ENCODE results near the gene CDK19.
A peak's percentile ranks its signal among the peaks of the same experiment; 100 is the strongest.

Gene CDK19

DNA sequence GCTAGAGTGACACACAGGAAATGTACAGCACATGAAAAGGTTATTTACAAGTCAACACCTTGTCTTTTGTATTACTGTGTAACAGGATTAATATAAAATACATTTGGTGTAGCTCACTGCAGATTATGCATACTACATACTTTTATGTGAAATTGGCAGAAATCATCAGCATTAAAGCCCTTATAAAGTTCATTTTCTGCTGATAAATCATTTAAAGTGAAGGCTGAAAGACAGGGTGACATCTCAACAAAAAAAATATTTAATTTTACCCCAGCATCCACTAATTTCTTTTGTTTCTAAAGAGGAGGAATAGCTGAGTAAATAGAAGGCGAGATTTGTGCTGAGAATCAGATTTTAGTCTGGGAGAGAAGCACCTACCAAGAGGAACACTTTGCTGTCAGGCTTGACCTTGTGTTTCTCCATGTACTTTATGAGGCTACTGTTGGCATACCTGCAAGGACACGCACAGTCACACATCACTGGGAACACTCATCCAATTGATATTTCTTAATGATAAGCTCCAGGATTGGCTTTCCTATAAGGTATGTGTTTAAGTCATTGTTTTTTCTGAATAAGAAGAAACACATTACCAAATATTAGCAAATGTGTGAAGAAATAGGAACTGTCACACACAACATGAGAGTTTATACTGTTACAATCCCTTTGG, 192.2 kb downstream of the CDK19 start:
- H3K9me3 ChIP-seq (ENCODE audit: severe bottlenecking): no peaks in the 10 kb centered on the region
- H3K27ac ChIP-seq: no peak overlapping the region
- no peaks in the 10 kb centered on the region for H3K27me3 ChIP-seq (ENCODE audit: insufficient read depth, low read depth, severe bottlenecking)
- no peak overlapping the region for H3K4me3 ChIP-seq (ENCODE audit: low read depth, low read length)
- peaks cover 5% of the 10 kb centered on the region for H3K36me3 ChIP-seq
- no peak for DNase-seq
- TF ChIP-seq CTCF (IDR thresholded peaks at IDR 0.05; ENCODE audit: low read depth, low read length): no peak

GRCh38 chr6:110621061-110621460, 194.2 kb downstream of the CDK19 start:
- Histone ChIP-seq H3K4me3 (ENCODE audit: low read depth, low read length) (no peak overlapping the region), H3K36me3 (peaks cover 5% of the 10 kb centered on the region), H3K27ac (no peak overlapping the region), H3K27me3 (ENCODE audit: insufficient read depth, low read depth, severe bottlenecking) (no peaks in the 10 kb centered on the region), H3K9me3 (ENCODE audit: severe bottlenecking) (no peaks in the 10 kb centered on the region)
- TF ChIP-seq CTCF (IDR thresholded peaks at IDR 0.05; ENCODE audit: low read depth, low read length): no peak
- no peak for DNase-seq

- H3K27me3 ChIP-seq (ENCODE audit: insufficient read depth, low read depth, severe bottlenecking): no peaks in the 10 kb centered on the region
- no peak overlapping the region for H3K27ac ChIP-seq
- H3K4me3 ChIP-seq (ENCODE audit: low read depth, low read length): no peak overlapping the region
- no peak for DNase-seq
- no peak for TF ChIP-seq CTCF (IDR thresholded peaks at IDR 0.05; ENCODE audit: low read depth, low read length)
- H3K9me3 ChIP-seq (ENCODE audit: severe bottlenecking): no peaks in the 10 kb centered on the region
- H3K36me3 ChIP-seq: peaks cover 5% of the 10 kb centered on the region
Observed at GRCh38 chr6:110620065-110620464, 195.2 kb downstream of the CDK19 start.

GRCh38 chr6:110619275-110619908, 195.9 kb downstream of the CDK19 start:
- H3K36me3 ChIP-seq: peaks cover 5% of the 10 kb centered on the region
- no peak overlapping the region for H3K4me3 ChIP-seq (ENCODE audit: low read depth, low read length)

GRCh38 chr6:110618591-110619267, 196.5 kb downstream of the CDK19 start:
- peaks cover 5% of the 10 kb centered on the region for H3K36me3 ChIP-seq
- no peak for DNase-seq
- no peaks in the 10 kb centered on the region for H3K9me3 ChIP-seq (ENCODE audit: severe bottlenecking)
- H3K27me3 ChIP-seq (ENCODE audit: insufficient read depth, low read depth, severe bottlenecking): no peaks in the 10 kb centered on the region
- TF ChIP-seq CTCF (IDR thresholded peaks at IDR 0.05; ENCODE audit: low read depth, low read length): 0 out of 2 replicates have a peak, but pooled peaks have one; percentile 12
- no peak overlapping the region for H3K4me3 ChIP-seq (ENCODE audit: low read depth, low read length)
- H3K27ac ChIP-seq: no peak overlapping the region

More at GRCh38 chr6:110619275-110619908, 195.9 kb downstream of the CDK19 start:
- TF ChIP-seq CTCF (IDR thresholded peaks at IDR 0.05; ENCODE audit: low read depth, low read length): no peak
- no peak for DNase-seq
- Histone ChIP-seq H3K9me3 (ENCODE audit: severe bottlenecking) (no peaks in the 10 kb centered on the region), H3K27ac (no peak overlapping the region), H3K27me3 (ENCODE audit: insufficient read depth, low read depth, severe bottlenecking) (no peaks in the 10 kb centered on the region)

Data from WERI-Rb-1 (cell line).